ENCODE results near the gene SERTAD2.

Gene SERTAD2

DNA sequence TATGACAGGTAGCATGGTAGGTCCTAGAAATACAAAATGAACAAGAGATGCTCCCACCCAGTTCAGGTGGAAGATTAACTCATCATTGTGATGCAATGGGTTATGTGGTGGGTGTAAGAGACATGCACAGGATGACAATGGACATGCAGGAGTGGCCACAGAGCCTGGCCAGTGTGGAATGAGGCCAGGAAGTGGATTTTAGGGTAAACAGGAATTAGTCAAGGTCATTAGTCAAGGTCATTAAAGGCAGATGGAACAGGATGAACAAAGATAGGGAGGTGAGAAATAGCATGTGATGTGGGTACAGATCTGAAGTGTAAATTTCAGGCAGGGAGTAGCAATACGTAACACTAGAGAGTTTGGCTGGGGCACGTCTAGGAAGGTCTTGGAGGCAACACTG lies 15.6 kb upstream of the SERTAD2 start:
- no peak overlapping the region for H3K4me3 ChIP-seq (ENCODE audit: low read depth, low read length)
- POLR2A ChIA-PET: no interaction called here
- CTCF ChIA-PET: no interaction called here
- DNase-seq (ENCODE audit: low read depth, low spot score): no peak
- TF ChIP-seq, protein P1, sequence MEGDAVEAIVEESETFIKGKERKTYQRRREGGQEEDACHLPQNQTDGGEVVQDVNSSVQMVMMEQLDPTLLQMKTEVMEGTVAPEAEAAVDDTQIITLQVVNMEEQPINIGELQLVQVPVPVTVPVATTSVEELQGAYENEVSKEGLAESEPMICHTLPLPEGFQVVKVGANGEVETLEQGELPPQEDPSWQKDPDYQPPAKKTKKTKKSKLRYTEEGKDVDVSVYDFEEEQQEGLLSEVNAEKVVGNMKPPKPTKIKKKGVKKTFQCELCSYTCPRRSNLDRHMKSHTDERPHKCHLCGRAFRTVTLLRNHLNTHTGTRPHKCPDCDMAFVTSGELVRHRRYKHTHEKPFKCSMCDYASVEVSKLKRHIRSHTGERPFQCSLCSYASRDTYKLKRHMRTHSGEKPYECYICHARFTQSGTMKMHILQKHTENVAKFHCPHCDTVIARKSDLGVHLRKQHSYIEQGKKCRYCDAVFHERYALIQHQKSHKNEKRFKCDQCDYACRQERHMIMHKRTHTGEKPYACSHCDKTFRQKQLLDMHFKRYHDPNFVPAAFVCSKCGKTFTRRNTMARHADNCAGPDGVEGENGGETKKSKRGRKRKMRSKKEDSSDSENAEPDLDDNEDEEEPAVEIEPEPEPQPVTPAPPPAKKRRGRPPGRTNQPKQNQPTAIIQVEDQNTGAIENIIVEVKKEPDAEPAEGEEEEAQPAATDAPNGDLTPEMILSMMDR (IDR thresholded peaks at IDR 0.05; ENCODE audit: insufficient read depth, low read length, missing control alignments): no peak

DNA sequence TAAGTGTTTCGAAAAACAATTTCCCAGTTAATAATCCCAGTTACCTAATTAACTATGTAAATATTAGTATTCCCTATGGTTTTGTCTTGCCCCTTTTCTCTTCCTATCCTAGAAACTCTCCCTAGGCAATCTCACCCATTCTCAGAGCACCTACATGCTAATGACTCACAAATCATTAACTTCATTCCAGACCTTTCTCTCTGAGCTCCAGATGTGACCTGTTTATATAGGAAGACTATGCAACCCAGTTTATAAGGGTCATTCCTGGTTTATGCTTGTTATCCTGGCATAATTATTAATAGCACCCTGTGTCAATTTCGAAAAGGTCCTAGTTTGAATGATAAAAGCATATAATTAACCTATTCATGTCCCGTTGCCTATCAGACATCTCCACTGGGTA lies 14.8 kb upstream of the SERTAD2 start:
- TF ChIP-seq, protein P1 (IDR thresholded peaks at IDR 0.05; ENCODE audit: insufficient read depth, low read length, missing control alignments): no peak
- no peak for DNase-seq (ENCODE audit: low read depth, low spot score)
- ChIA-PET POLR2A (interaction anchor here (0.7 kb wide), 1 partner anchor 54 kb away, joined by 3 read pairs; no protein-coding TSS in a partner anchor), CTCF (no interaction called here)
- no peak overlapping the region for H3K4me3 ChIP-seq (ENCODE audit: low read depth, low read length)

DNA sequence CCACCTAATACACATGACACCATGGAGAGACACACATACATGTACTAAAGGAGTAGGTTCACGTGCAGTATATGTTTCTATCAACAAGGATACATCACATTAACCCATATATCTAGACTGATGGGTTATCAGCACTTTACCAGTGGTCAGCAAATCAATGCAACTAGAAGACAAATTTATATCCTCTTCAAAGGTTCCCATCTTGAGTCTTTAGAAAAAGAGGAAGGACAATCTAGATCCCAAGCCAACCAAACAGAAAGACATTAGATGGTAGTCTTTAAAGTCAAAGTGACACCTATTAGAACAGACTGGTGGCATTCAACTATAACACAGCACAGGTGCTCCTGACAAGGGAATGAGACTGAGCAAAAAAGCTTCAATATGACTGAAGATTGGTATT lies 13.8 kb upstream of the SERTAD2 start:
- TF ChIP-seq, protein P1 (IDR thresholded peaks at IDR 0.05; ENCODE audit: insufficient read depth, low read length, missing control alignments): no peak
- CTCF ChIA-PET: no interaction called here

DNA sequence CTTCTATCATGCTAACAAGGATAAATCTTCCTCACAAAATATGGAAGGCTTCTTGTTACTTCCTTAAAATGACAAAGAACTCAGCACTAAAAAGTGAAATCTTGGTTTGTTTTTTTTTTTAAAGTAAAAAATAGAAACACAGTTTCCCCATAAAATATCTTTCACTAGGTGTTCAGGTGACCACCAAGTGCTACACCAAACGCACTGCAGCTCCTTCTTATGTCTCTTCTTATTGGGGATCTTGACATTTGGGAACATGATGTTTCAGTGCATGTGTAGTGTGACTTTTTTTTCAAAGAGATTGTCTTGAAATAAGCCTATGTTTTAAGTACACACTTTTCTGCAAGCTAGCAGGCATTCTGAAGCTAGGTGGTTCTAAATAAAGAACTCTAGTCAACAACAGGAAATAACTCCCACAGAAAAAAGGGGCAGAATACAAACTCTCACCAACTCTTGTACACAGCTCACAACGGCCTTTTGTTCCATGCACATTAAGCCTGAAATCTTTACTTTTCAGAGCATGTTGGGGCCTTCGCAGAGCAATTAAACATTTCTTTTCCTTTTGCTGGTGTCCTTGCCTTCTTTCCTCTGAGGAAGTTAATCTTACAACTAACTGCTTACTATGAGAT lies 13.2 kb upstream of the SERTAD2 start:
- CTCF ChIA-PET: no interaction called here
- TF ChIP-seq, protein P1 (IDR thresholded peaks at IDR 0.05; ENCODE audit: insufficient read depth, low read length, missing control alignments): no peak
- POLR2A ChIA-PET: interaction anchor here (1.0 kb wide), 1 partner anchor 13 kb away, joined by 3 read pairs; the partner anchor contains the start of gene SERTAD2
- H3K4me3 ChIP-seq (ENCODE audit: low read depth, low read length): no peak overlapping the region
- no peak for DNase-seq (ENCODE audit: low read depth, low spot score)

More for the DNA sequence above, 13.8 kb upstream of the SERTAD2 start:
- no peak for DNase-seq (ENCODE audit: low read depth, low spot score)
- POLR2A ChIA-PET: interaction anchor here (1.0 kb wide), 1 partner anchor 13 kb away, joined by 3 read pairs; the partner anchor contains the start of gene SERTAD2
- no peak overlapping the region for H3K4me3 ChIP-seq (ENCODE audit: low read depth, low read length)

DNA sequence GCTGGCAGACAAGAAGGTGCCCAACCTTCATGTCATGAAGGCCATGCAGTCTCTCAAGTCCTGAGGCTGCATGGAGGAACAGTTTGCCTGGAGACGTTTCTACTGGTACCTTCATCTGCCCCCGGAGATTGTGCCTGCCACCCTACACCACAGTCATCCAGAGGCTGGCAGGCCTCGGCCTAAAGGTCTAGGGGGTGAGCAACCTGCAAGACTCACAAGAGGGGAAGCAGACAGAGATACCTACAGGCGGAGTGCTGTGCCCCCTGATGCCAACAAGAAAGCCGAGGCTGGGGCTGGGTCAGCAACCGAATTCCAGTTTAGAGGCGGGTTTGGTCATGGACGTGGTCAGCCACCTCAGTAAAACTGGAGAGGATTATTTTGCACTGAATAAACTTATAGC lies 12.0 kb upstream of the SERTAD2 start:
- no peak overlapping the region for H3K4me3 ChIP-seq (ENCODE audit: low read depth, low read length)
- ChIA-PET CTCF (interaction anchor here (0.7 kb wide), 1 partner anchor 20 kb away, joined by 3 read pairs; no protein-coding TSS in a partner anchor), POLR2A (no interaction called here)
- DNase-seq (ENCODE audit: low read depth, low spot score): no peak
- TF ChIP-seq, protein P1 (IDR thresholded peaks at IDR 0.05; ENCODE audit: insufficient read depth, low read length, missing control alignments): no peak

DNA sequence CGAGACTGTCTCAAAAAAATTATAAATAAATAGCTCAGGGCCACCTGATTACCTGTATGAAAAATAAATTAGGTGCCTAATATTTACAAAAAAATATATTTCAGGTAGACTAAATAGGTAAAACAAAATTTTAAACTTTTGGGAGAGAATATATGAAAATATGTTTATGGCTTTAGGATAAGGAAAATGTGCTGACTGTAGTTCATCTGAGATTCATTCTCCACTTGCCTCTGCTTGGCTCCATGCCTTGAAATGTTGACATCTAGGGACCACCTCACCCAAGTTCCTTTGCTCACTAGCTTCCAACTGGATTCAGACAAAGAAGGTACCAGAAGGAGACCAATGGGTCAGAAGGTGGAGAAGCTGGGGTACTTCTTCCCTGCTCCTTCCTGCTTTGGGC lies 9.7 kb upstream of the SERTAD2 start:
- DNase-seq (ENCODE audit: low read depth, low spot score): no peak
- TF ChIP-seq, protein P1 (IDR thresholded peaks at IDR 0.05; ENCODE audit: insufficient read depth, low read length, missing control alignments): no peak
- ChIA-PET CTCF (interaction anchor here (0.6 to 4.0 kb wide), 8 partner anchors 9 to 209 kb away, joined by 3 to 26 read pairs (median 4); partner anchors contain the start of gene SERTAD2), POLR2A (no interaction called here)
- no peak overlapping the region for H3K4me3 ChIP-seq (ENCODE audit: low read depth, low read length)
